HEK293 (cell line): ENCODE data around the gene STON2.

ENCODE experiments used
- CTCF ChIA-PET: fragments of 350-600 bp; formaldehyde crosslinking; extraction: SDS; loops from one replicate; lab custom pipeline; 2021; ENCODE audit warnings: antibody characterized with exemption; lab: Yijun Ruan, JAX
- POLR2A ChIA-PET: fragments of 300-600 bp; formaldehyde crosslinking; extraction: SDS; loops from one replicate; lab custom pipeline; 2020; ENCODE audit warnings: antibody characterized with exemption, inconsistent platforms; lab: Yijun Ruan, JAX
- H3K27ac ChIP-seq: fragments of 200-500 bp; sonication (Bioruptor generic); 2 replicates; pipeline ENCODE4 v1.5.1; 2014; ENCODE audit warnings: low read depth, low read length, control low read depth, inconsistent platforms; ENCODE audit errors: extremely low read depth
- H3K36me3 ChIP-seq, 2 experiments: fragments of 200-500 bp in 1 of 2; sonication (Bioruptor generic) in 1 of 2; 1 replicate in 1 of 2; 2 replicates in 1 of 2; pipeline ENCODE4 v1.5.1; 2014 to 2017; ENCODE audit warnings: inconsistent platforms in 2 of 2, low read length in 2 of 2; ENCODE audit not compliant: control insufficient read depth in 2 of 2, insufficient read depth in 1 of 2
- H3K4me1 ChIP-seq: fragments of 200-500 bp; sonication (Bioruptor generic); 2 replicates; pipeline ENCODE4 v1.5.1; 2014; ENCODE audit warnings: mild to moderate bottlenecking, low read length, inconsistent platforms; ENCODE audit not compliant: control insufficient read depth, insufficient read depth
- H3K4me3 ChIP-seq: 2 replicates; pipeline ENCODE4 v1.5.1; 2011; ENCODE audit warnings: low read depth, mild to moderate bottlenecking, control low read depth, low read length, moderate library complexity
- H3K9me3 ChIP-seq: fragments of 200-500 bp; sonication (Bioruptor generic); 2 replicates; pipeline ENCODE4 v1.5.1; 2014; ENCODE audit warnings: low read depth, low read length, inconsistent platforms; ENCODE audit not compliant: control insufficient read depth, insufficient read depth
- HOXC10 ChIP-seq: sonication (generic); formaldehyde crosslinking; IDR thresholded peaks from 2 replicates; pipeline ENCODE4 v1.8.1; 2023; ENCODE audit warnings: mild to moderate bottlenecking, missing genetic modification reagents
- KLF1 ChIP-seq: fragments of 450-650 bp; formaldehyde crosslinking; IDR thresholded peaks from 2 replicates; pipeline ENCODE4 v1.5.1; 2016; ENCODE audit warnings: missing biosample characterization, missing genetic modification characterization
- MYNN ChIP-seq: fragments of 450-650 bp; formaldehyde crosslinking; IDR thresholded peaks from 2 replicates; pipeline ENCODE4 v1.5.1; 2016; ENCODE audit warnings: missing biosample characterization, missing genetic modification characterization, borderline replicate concordance
- MZF1 ChIP-seq: fragments of 450-650 bp; formaldehyde crosslinking; IDR thresholded peaks from 2 replicates; pipeline ENCODE4 v1.5.1; 2017; ENCODE audit warnings: missing biosample characterization, missing genetic modification characterization, borderline replicate concordance
- OVOL3 ChIP-seq: fragments of 450-650 bp; formaldehyde crosslinking; IDR thresholded peaks from 2 replicates; pipeline ENCODE4 v1.5.1; 2016; ENCODE audit warnings: missing biosample characterization, missing genetic modification characterization
- PRDM1 ChIP-seq: fragments of 450-650 bp; formaldehyde crosslinking; IDR thresholded peaks from 2 replicates; pipeline ENCODE4; 2016; ENCODE audit warnings: missing biosample characterization, missing genetic modification characterization
- SP7 ChIP-seq: fragments of 450-650 bp; formaldehyde crosslinking; IDR thresholded peaks from 2 replicates; pipeline ENCODE4 v1.5.1; 2016; ENCODE audit warnings: missing biosample characterization, missing genetic modification characterization
- ZBTB1 ChIP-seq: fragments of 450-650 bp; formaldehyde crosslinking; IDR thresholded peaks from 2 replicates; pipeline ENCODE4 v1.5.1; 2016; ENCODE audit warnings: missing biosample characterization, missing genetic modification characterization
- ZBTB17 ChIP-seq: fragments of 450-650 bp; formaldehyde crosslinking; IDR thresholded peaks from 2 replicates; pipeline ENCODE4 v1.5.1; 2016; ENCODE audit warnings: missing biosample characterization, missing genetic modification characterization
- ZNF148 ChIP-seq: fragments of 450-650 bp; formaldehyde crosslinking; IDR thresholded peaks from 2 replicates; pipeline ENCODE4 v1.5.0; 2017; ENCODE audit warnings: missing biosample characterization, missing genetic modification characterization, borderline replicate concordance
- ZNF157 ChIP-seq: fragments of 450-650 bp; formaldehyde crosslinking; IDR thresholded peaks from 2 replicates; pipeline ENCODE4 v1.5.1; 2016; ENCODE audit warnings: missing biosample characterization, missing genetic modification characterization
- ZNF335 ChIP-seq: fragments of 450-650 bp; formaldehyde crosslinking; conservative IDR thresholded peaks from 2 replicates; pipeline ENCODE4 v1.5.1; 2016; ENCODE audit warnings: missing biosample characterization, missing genetic modification characterization
- ZNF362 ChIP-seq: fragments of 450-650 bp; formaldehyde crosslinking; IDR thresholded peaks from 2 replicates; pipeline ENCODE4 v1.5.1; 2016; ENCODE audit warnings: missing biosample characterization, missing genetic modification characterization
- ZNF707 ChIP-seq: fragments of 450-650 bp; formaldehyde crosslinking; IDR thresholded peaks from 2 replicates; pipeline ENCODE4 v1.5.1; 2016; ENCODE audit warnings: missing biosample characterization, missing genetic modification characterization
- ZNF768 ChIP-seq: fragments of 450-650 bp; formaldehyde crosslinking; IDR thresholded peaks from 2 replicates; pipeline ENCODE4 v1.5.1; 2018; ENCODE audit warnings: missing biosample characterization, mild to moderate bottlenecking, missing genetic modification characterization
- ZNF785 ChIP-seq: fragments of 450-650 bp; formaldehyde crosslinking; IDR thresholded peaks from 2 replicates; pipeline ENCODE4 v1.5.1; 2016; ENCODE audit warnings: missing biosample characterization, missing genetic modification characterization

The STON2 gene

GRCh38 chr14:81449114-81449513 lies 49.0 kb upstream of the STON2 start:
- Histone ChIP-seq H3K4me3 (no peak overlapping the region), H3K9me3 (no peaks in the 10 kb centered on the region), H3K36me3 (no peaks in the 10 kb centered on the region), H3K27ac (no peak overlapping the region), H3K4me1 (peaks cover 3% of the 10 kb centered on the region; the same call in 1 of the 2 replicates)
- ChIA-PET CTCF (interaction anchor here (0.6 to 9.3 kb wide), 5 partner anchors 12 to 488 kb away, joined by 3 to 169 read pairs (median 3); no protein-coding TSS in a partner anchor), POLR2A (no interaction called here)
- no peak for TF ChIP-seq ZBTB1
- peak; percentile 62 for TF ChIP-seq ZBTB17 (tag by site-specific recombination)
- TF ChIP-seq ZNF335 (tag by site-specific recombination) = no peak

- TF ChIP-seq HOXC10 = no peak
- TF ChIP-seq MZF1 (tag by site-specific recombination) = no peak
- no peak for TF ChIP-seq PRDM1
- Histone ChIP-seq H3K4me3 (no peak overlapping the region), H3K9me3 (no peaks in the 10 kb centered on the region), H3K27ac (no peak overlapping the region), H3K36me3 (no peaks in the 10 kb centered on the region), H3K4me1 (peaks cover 3% of the 10 kb centered on the region; the same call in 1 of the 2 replicates)
- ChIA-PET CTCF (interaction anchor here (0.6 to 1.0 kb wide), 2 partner anchors 178 to 216 kb away, joined by 4 read pairs; no protein-coding TSS in a partner anchor), POLR2A (no interaction called here)
These were observed 47.1 kb upstream of the STON2 start for GRCh38 chr14:81447021-81447764.

- Histone ChIP-seq H3K9me3 (no peaks in the 10 kb centered on the region), H3K27ac (no peak overlapping the region), H3K36me3 (no peaks in the 10 kb centered on the region), H3K4me3 (no peak overlapping the region), H3K4me1 (peaks cover 3% of the 10 kb centered on the region; the same call in 1 of the 2 replicates)
- TF ChIP-seq ZNF362 (tag by site-specific recombination) (no peak), MYNN (tag by site-specific recombination) (no peak), OVOL3 (tag by site-specific recombination) (no peak), ZNF148 (tag by site-specific recombination) (no peak)
- POLR2A ChIA-PET = no interaction called here
- CTCF ChIA-PET = interaction anchor here (0.6 to 2.5 kb wide), 3 partner anchors 8 to 215 kb away, joined by 4 to 15 read pairs (median 4); no protein-coding TSS in a partner anchor
These were observed 46.3 kb upstream of the STON2 start for GRCh38 chr14:81446279-81447007.

GRCh38 chr14:81441626-81442134 lies 41.6 kb upstream of the STON2 start:
- H3K4me3 ChIP-seq = no peak overlapping the region
- no peak overlapping the region for H3K27ac ChIP-seq
- no peaks in the 10 kb centered on the region for H3K9me3 ChIP-seq
- TF ChIP-seq ZNF707 (tag by site-specific recombination) = no peak
- no peak for TF ChIP-seq ZNF768 (tag by site-specific recombination)
- TF ChIP-seq SP7 (tag by site-specific recombination) = no peak
- no peak for TF ChIP-seq KLF1 (tag by site-specific recombination)
- TF ChIP-seq ZNF785 (tag by site-specific recombination) = no peak
- TF ChIP-seq ZNF157 (tag by site-specific recombination) = no peak
- ChIA-PET CTCF (interaction anchor here (0.6 to 1.0 kb wide), 2 partner anchors 11 to 254 kb away, joined by 3 to 4 read pairs; no protein-coding TSS in a partner anchor), POLR2A (no interaction called here)
- H3K4me1 ChIP-seq = peaks cover 3% of the 10 kb centered on the region
- no peaks in the 10 kb centered on the region for H3K36me3 ChIP-seq
